Adrenal gland (tissue), 5 donors: ENCODE measurements around the gene CNGA1.

ENCODE experiments used
- CTCF ChIP-seq, 6 experiments: fragments of 450-650 bp in 4 of 6; fragments of 200-600 bp in 2 of 6; sonication (generic) in 1 of 6; IDR thresholded peaks; 1 replicate in 5 of 6; 2 replicates in 1 of 6; pipeline versions ENCODE4 v1.5.1 to v1.8.0; 2016 to 2021; ENCODE audit warnings: antibody characterized with exemption in 6 of 6, mild to moderate bottlenecking in 2 of 6, moderate library complexity in 1 of 6
- POLR2A ChIP-seq, 2 donors: fragments of 450-650 bp; IDR thresholded peaks; one replicate each; pipeline ENCODE4 v1.6.1; 2017; ENCODE audit warnings: antibody characterized with exemption in 2 of 2, mild to moderate bottlenecking in 2 of 2, moderate library complexity in 1 of 2
- donor health status: DM: no; HTN: no; CAD: no.

GRCh38 chr4:48047421-48047844 is 31.0 kb upstream of the CNGA1 start:
- TF ChIP-seq CTCF (IDR thresholded peaks at IDR 0.05) (no peak), POLR2A (IDR thresholded peaks at IDR 0.05) (no peak)
